Measurements from ENCODE around the gene C18orf54. TPM values are rescaled to one million over a fixed set of nuclear protein-coding genes. Genes with fewer than 3 reads are reported as not detected.
"Not testable (repeated sequence)": the region's sequence is repeated elsewhere in the genome, so short reads cannot be mapped to it uniquely, and the experiment has no call there.

C18orf54 gene
- 1 to 10 TPM in 2 of 4 donors, under 1 TPM in 2; 0.53 to 3.8 (median 1.3) TPM for total RNA-seq

- Histone ChIP-seq H3K4me3 (peak within 1 kb of the TSS; percentile 72), H3K4me1 (peaks cover 10% of the 10 kb centered on the region), H3K27ac (no peak within 1 kb of the TSS), H3K27me3 (no peaks in the 10 kb centered on the region), H3K36me3 (no peaks in the 10 kb centered on the region), H3K9me3 (no peaks in the 10 kb centered on the region)
- TF ChIP-seq EP300 (IDR thresholded peaks at IDR 0.05) (no peak), CTCF (IDR thresholded peaks at IDR 0.05) (peak in 1 of 2 donors; percentile 28)
- WGBS: under 1% methylated on average over 49 of the region's 62 CpGs
- DNase-seq (ENCODE audit: low spot score in 2 of 2): peak; percentile 89 to 90
These were observed at the start of gene C18orf54, which contains the start of gene STARD6 for GRCh38 chr18:54357660-54358494. TSS of gene C18orf54 (plus strand) at chr18:54357906. CDS start at chr18:54360573, 2,667 bp downstream. TSS of gene STARD6 (minus strand) at chr18:54357858. CDS start at chr18:54354573, 3,285 bp downstream.

- DNase-seq (ENCODE audit: low spot score in 2 of 2); H3K9me3 ChIP-seq; H3K4me1 ChIP-seq; H3K4me3 ChIP-seq; H3K27ac ChIP-seq; H3K27me3 ChIP-seq; H3K36me3 ChIP-seq: not testable (repeated sequence)
- 100% methylated on average over 2 of the region's 8 CpGs for WGBS
These were observed 48.1 kb upstream of the C18orf54 start for GRCh38 chr18:54309564-54309963.

GRCh38 chr18:54316071-54316820 is 41.5 kb upstream of the C18orf54 start:
- Histone ChIP-seq H3K4me1 (no peaks in the 10 kb centered on the region), H3K27me3 (no peaks in the 10 kb centered on the region), H3K9me3 (no peaks in the 10 kb centered on the region), H3K27ac (no peak overlapping the region), H3K4me3 (no peak overlapping the region), H3K36me3 (no peaks in the 10 kb centered on the region)
- TF ChIP-seq CTCF (IDR thresholded peaks at IDR 0.05): no peak
- no peak for TF ChIP-seq EP300 (IDR thresholded peaks at IDR 0.05)
- TF ChIP-seq POLR2A (IDR thresholded peaks at IDR 0.05): no peak
- no peak for TF ChIP-seq POLR2AphosphoS5 (IDR thresholded peaks at IDR 0.05)
- no peak for DNase-seq (ENCODE audit: low spot score in 2 of 2)

- DNase-seq (ENCODE audit: low spot score in 2 of 2): no peak
- TF ChIP-seq CTCF (IDR thresholded peaks at IDR 0.05) (no peak), EP300 (IDR thresholded peaks at IDR 0.05) (no peak), POLR2A (IDR thresholded peaks at IDR 0.05) (no peak), POLR2AphosphoS5 (IDR thresholded peaks at IDR 0.05) (no peak)
- Histone ChIP-seq H3K36me3 (no peaks in the 10 kb centered on the region), H3K4me3 (no peak overlapping the region), H3K27ac (no peak overlapping the region), H3K4me1 (no peaks in the 10 kb centered on the region), H3K27me3 (no peaks in the 10 kb centered on the region), H3K9me3 (no peaks in the 10 kb centered on the region)
These were observed 34.1 kb upstream of the C18orf54 start for GRCh38 chr18:54323561-54323960.

- no peak overlapping the region for H3K4me3 ChIP-seq
- TF ChIP-seq POLR2A (IDR thresholded peaks at IDR 0.05): no peak
- TF ChIP-seq CTCF (IDR thresholded peaks at IDR 0.05): no peak
- TF ChIP-seq EP300 (IDR thresholded peaks at IDR 0.05): no peak
- no peak for TF ChIP-seq POLR2AphosphoS5 (IDR thresholded peaks at IDR 0.05)
These were observed 33.7 kb upstream of the C18orf54 start for GRCh38 chr18:54323970-54324369.

More at GRCh38 chr18:54323970-54324369, 33.7 kb upstream of the C18orf54 start:
- DNase-seq (ENCODE audit: low spot score in 2 of 2): no peak
- Histone ChIP-seq H3K4me1 (no peaks in the 10 kb centered on the region), H3K27me3 (no peaks in the 10 kb centered on the region), H3K36me3 (no peaks in the 10 kb centered on the region), H3K9me3 (no peaks in the 10 kb centered on the region), H3K27ac (no peak overlapping the region)
- 83% methylated on average over 2 of the region's 2 CpGs for WGBS
